ENCODE measurements around the gene MFAP4.

The MFAP4 gene

DNA sequence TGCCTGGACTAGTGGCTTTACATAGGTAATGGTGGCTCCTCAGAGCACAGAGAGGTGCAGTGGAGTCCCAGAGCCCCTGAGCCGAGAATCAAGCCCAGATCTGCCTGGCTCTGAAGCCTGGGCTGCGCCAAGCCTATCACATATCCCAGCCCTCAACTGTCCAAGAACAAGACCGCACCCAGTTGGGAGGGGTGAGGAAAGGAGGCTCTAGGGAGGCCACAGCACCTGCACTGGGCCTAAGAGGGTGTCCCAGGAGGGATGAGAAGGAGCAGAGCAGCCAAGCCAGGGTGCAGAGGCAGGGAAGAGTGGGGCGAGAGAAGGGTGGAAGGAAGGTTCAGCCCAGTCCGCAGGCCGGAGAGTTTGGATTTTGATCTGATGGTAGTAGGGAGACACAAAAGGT lies 23.1 kb upstream of the MFAP4 start:
- DNase-seq (ENCODE audit: low spot score) = no peak

DNA sequence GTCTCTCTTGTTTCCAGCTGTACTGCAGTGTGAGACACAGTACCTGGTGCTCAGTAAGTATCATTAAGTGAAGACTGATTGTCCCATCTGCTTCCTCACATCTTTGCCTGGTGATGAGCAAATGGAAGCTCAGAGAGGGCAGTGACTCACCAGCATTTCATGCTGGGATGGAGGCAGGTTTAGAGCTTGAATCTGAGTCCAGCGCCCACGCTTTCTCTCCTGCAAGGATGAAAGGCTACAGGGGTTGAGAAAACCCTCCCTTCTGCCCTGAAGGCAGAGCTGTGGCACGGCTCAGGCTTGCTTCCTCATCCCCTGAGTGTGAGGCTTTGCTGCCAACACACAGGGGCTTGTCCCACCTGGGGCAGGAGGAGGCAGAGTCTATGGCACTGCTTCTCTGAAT lies 22.5 kb upstream of the MFAP4 start:
- DNase-seq (ENCODE audit: low spot score) = no peak

DNA sequence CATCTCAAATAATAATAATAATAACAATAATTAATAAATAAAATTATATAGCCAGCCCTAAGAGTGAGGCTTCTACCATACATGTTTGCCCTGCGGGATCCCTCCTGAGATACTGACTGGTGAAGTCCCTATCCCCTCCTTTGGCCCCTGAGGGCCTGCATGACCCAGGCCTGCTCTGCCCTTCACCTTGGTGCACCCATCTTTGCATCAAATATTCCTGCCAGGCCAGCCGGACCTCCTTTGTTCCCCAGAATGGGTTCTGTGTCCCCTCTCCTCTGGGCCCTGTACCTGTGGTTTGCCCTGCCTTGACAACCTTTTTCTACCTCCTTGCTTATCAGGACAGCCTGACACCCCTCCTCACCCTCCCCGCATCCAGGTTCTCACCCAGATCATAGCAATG lies 22.1 kb upstream of the MFAP4 start:
- DNase-seq (ENCODE audit: low spot score) = no peak

DNA sequence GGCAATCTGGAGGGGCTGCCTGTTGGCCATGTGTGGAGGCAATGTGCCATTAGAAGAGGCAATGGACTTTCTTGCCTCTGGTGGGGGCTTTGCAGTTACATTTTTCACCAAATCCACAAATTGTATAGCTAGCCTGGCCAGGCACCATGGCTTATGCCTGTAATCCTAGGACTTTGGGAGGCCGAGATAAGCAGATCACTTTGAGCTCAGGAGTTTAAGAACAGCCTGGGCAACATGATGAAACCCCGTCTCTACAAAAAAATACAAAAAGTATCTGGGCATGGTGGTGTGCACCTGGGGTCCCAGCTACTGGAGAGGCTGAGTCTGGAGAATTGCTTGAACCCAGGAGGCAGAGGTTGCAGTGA lies 21.3 kb upstream of the MFAP4 start:
- no peak for DNase-seq (ENCODE audit: low spot score)

DNA sequence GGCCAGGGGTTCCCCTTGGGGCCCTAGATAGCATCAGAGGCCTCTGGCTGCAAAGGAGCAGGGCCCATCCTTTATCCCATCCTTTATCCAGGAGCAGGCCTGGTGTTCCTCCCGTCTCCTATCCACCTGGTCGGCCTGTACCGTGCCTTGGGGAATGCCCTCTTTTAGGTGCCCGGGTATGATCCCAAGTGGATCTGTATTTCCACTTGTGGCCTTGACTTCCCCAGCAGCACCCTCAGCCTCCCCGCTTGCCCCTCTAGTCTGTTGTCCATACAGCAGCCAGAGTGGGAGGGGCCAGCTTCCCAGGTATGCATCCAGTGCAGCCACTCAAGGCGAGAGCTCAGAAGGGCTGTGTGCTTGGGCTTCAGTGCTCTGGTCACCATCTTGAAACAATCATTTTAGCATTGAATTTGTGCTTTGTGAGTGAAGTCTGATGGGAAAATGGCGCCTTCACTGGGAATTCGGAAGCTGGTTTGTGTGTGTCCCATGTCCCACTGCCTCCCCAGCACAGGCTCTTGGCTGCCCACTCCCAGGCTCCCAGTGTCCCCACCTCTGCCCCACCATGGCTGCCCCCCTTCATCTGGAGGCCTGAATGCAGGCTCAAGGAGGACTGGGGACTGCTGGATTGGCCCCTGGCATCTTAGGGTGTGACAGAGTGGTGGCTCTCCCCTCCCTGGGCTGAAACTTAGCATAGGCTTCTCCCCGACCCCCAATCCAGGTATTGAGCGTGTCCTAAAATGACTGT lies 20.8 kb upstream of the MFAP4 start:
- no peak for DNase-seq (ENCODE audit: low spot score)

DNA sequence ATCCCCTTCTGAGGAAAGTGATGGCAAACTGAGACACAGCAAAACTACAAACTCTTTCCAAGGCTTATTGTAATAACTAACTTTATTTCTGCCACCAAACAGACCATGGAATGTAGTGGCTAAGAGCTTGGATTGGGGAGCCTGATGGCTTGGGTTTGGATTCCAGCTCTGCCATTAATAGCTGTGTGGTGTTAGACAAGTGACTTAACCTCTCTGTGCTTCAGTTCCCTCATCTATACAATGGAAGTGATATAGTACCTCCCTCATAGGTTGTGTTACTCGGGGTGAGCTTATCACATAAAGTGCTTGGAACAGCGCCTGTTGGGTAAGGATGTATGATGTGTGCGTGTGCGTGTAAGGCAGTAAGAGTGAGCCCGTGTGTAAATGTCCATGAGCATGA lies 18.1 kb upstream of the MFAP4 start:
- DNase-seq (ENCODE audit: low spot score) = no peak

DNA sequence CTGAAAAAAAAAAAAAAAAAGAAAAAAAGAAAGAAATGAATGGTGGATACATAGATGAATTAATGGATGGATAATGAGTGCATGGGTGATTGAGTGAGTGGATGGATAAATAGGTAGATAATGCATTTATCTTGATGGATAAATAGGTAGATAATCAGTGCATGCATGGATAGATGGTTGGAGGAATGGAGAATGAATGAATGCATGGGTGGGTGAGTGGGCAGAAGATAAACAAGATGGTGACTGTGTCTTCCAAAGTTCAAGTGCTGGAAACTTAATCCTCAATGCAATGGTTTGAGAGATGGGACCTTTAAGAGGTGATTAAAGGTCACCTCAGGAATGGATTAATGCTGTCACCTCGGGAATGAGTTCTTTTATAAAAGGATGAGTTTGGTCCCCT lies 17.3 kb upstream of the MFAP4 start:
- no peak for DNase-seq (ENCODE audit: low spot score)

DNA sequence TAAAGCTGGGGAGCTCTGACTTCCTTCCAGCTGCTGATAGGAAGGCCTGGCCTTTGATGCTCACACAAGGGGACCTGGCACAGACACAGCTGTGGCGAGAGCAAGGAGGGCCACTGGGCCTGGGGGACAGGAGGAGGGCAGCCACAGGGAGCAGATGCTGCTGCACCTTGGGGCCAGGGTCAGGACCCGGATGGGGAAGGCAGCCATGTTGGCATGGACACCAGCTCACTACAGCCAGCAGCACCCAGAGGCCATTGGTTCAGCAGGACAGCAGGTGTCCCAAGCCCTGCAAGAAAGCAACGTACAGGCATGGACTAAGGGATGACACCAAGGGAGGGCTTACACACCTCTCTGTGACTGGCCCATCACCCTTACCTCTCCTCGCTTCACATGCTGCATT lies 16.0 kb upstream of the MFAP4 start:
- DNase-seq (ENCODE audit: low spot score) = no peak

DNA sequence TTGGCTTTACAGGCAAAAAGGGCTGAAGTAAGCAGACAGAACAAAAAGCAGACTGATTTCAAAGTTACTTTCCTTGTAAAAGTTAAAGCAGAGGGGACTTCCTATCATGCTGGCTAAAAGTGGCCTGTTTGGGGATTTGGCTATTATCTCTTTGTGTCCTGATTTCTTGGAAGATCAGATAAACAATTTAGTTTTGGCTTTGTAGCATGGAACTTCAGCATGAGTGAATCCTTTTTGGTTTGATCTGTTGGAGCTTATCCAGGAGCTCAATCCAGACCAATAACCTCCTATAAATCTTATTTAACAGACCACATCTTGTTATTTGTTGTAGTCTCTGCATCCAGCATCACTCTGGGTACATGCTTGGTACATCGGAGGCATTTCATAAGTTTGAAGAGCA lies 15.2 kb upstream of the MFAP4 start:
- DNase-seq (ENCODE audit: low spot score) = no peak

DNA sequence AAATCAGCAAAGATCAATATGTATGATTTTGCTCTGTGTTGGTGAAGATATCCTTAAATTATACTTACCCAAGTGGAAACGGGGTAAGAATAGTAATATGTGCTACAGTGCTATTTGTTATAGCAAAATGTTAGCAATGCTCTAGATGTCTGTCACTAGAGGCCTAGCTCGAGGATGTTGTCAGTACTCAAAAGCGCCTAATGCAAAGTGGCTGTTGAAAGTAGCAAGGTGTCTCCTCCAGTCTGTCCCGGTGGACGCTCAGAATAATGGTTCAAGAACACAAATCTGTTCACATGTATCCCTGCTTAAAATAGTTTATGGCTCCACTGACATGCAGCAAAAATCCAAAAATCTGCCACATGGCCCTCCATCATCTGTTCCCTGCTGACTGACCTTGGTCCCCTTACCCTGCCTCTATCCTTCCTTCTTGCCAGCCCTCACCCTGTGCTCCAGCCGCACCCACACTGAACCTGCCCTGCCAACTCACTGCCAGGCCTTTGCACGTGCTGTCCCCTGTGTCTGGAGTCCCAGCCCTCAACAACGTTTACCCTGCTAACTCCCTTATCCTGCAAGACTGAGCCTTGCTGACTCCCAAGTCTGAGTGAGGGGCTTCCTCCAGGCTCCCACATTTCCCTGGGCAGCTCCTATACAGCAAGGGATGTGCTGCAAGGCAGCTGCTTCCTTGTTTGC lies 14.5 kb upstream of the MFAP4 start:
- no peak for DNase-seq (ENCODE audit: low spot score)

DNA sequence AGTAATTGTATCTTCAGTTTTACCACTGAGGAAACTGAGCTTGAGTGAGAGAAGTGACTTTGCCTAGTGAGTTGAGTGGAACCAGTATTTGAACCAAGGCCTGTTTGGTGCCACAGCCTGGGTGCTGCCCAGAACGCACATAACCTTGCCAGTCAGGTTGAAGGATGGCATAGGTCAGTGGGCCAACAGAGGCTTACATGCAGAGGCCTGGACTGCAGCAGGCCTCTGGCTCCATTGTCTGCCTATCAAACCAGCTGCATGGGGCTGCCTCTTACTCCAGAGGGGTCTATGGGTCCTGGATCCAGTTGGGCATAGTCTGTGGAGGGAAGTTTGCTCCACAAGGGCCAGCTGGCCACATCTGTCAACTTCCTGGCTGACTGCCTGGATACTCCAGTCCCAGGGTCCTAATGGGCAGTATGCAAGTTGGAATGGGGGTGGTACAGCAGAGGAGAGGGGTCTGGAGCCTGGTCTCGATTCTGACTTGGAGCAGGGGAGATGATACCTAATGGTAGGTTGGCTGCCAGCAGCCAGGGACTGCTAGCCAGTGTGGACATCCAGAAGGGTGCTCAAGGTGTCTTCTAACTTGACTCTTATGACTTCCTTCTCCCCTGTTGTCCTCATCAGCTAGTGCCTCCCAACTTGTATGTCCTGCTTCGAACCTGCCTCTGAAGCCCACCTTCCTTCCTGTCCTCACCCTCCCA lies 12.9 kb upstream of the MFAP4 start:
- DNase-seq (ENCODE audit: low spot score) = no peak

DNA sequence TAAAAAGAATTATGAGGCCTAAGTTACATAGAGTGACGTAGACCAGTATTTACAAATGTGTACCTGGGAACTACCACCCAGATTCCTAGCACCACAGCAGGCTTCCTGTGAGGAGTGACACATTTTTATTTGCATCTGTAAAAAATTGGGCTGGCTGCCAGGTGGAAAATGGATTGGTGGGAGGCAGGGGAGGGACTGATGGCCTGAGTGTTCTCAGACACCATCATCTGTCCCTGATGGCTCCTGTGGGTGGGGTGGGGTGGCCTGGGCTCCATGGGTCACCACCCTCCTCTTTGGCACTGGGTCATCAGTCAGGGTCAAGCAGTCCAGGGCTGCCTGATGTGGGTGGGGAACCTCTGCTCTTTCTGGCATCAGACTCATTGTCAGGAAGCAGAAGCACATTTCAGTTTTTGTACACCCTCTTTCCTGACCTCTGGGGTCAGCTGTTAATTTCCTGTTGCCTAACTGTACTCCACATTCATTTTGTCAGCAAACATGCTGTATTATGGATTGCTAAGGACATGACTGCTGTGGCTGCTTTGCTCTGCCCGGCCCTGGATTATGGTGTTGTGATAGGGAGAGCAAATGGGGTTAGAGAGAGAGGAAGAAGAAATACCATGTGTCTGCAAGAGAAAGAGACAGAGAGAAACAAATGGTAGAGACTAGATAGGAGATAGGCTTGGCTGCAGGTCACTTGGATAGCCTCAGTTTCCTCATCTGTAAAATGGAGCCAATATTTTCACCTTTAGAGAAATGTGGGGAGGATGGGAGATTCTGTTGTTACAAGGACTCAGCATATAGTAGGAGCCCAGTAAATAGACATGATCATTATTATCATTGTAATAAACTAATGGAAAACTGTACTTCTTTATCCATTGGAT lies 11.6 kb upstream of the MFAP4 start:
- no peak for DNase-seq (ENCODE audit: low spot score)

DNA sequence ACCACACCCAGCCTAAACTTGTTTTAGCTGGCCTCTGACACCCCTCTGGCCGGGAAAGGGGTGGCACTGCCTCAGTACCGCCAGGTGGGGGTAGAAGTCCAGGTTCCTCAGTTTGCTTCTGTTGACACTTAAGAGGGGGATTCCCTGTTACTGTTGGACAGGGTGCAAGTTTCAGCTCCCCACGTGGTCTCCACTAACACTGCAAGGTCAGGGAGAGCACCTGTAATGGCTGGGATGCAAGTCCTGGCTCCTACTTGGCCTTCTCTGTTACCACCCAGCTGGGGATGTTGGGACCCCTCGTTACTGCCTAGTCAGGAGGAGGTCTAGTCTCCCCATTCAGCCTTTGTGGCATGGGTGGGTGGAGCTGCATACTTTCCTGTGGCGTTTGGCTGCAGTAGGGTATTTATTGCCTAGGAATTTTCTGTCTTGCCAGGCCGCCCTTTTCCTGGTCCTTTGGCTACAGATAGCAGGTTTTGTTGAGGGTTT lies 10.6 kb upstream of the MFAP4 start:
- no peak for DNase-seq (ENCODE audit: low spot score)

DNA sequence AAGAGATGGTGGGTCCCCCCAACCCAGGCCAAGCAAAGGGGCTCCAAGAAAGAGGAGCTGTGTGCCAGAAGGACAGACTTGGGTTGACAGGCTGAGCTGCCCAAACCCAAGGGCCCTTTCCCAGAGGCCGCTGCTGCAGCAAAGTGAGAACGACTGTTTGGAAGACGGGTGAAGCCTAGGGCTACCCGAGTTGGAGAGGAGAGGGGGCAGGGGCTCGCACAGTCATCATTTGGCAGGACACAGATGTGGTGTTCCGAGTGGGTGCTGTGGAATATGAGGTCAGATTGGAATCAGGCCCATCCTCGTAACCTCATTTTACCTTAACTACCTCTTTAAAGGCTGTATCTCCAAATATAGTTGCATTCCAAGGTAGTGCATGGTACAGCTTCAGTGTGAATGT lies 5.3 kb upstream of the MFAP4 start:
- DNase-seq (ENCODE audit: low spot score) = no peak

DNA sequence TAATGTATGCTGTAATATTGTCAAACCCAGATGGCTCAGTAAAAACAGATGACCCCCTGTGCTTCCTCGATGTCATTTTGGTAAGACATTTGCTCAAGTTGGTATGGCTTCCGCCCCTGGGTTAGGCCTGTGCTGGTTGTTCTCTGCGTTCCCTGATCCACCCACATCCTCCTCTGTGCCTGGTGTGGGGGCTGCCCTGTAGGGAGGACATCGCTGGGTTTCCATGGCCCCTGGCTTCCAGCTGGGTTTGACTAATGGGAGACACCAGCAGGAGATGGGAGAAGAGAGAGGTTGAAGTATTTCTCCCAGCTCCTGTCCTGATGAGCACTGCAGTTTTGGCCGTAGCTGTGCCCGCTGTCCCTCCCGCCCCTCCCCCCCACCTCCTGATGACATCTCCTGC lies 4.4 kb upstream of the MFAP4 start:
- DNase-seq (ENCODE audit: low spot score) = no peak

DNA sequence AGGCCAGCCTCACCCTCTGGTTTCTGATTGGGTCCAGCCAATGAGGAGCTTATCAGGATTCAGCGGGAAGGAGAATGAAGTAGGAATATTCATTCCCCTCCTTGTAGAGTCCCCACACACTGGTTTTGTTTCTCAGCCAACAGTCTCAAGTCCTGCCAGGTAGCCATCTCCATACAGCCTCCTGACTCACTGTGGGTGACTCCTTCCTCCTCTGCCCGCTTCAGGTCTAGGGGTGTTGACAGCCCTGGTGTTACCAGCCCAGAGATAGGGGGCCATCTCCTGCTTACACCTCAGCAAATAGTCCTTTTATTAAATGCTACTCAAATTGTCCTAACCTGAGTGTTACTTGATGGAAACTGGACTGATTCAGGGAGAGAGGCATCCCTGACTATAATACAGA lies 4.0 kb upstream of the MFAP4 start:
- DNase-seq (ENCODE audit: low spot score) = no peak

DNA sequence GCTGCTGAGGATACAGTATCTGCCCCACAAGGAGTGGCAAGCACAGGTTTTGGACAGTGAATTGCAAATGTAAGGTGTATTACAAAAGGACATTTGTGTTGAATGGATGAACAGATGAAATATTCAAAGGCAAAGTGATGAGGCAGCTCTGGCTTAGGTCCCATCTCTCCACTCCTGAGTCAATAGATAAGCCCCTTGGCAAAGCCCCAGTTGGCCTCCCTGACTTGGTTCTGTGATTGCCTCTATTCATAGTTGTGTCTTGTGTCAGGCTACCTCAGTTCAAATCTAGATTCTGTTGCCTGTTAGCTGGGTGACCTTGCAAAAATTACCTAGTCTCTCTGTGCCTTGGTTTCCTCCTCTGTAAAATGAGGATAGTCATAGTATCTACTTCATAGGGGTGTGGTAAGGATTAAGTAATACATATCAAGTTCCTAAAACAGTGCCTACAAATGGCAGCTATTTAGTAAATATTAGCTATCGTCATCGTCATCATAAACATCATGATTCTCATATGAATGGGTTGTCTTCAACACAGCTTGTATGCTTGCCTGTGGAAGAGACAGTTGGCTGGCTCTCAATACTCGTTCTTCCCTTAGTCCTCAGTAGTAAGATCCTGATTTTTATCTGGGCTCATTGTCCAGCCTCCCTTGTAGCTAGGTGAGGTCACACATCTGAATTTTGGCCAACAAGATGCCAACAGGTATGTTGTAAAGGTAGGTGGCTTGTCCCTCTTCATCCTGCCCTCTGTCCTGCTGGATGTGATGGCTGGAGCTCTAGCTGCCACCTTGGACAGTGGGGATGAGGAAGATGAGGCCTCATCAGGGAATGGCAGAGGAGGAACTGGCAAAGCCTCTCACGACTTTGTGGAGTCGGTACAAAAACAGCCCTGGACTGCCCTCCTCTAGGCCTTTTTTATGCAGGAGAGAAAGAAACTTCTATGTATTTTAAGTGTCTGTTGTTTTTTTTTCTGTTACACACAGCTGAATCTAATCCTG lies 2.1 kb upstream of the MFAP4 start:
- DNase-seq (ENCODE audit: low spot score) = peak; percentile 27

DNA sequence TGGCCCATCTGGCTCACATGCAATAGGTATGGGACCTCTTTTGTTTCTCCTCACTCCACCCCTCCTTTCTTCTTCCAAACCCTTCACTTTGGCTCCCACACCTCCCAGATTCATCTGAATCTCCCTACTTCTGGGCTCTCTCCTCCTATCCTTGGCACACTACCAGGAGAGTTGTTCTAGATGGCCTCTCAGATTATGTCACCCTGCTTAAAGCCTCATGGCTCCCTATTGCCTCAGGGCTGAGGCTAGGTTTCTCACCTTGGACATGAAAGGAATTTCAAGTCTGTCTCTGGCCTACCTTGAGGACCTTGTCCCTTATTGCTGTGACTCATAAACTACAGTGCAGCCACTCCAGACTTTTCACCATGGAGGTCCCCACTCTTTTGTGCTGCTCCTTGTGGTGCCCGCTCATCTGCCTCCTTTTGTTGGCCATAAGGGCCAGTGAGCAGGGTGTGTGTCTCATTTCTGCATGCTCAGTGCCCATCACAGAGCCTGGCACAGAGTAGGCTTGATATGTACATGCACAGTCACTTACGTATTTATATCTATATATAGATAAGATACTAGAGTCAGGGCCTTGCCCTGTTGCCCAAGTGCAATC lies 1.0 kb upstream of the MFAP4 start:
- no peak for DNase-seq (ENCODE audit: low spot score)

DNA sequence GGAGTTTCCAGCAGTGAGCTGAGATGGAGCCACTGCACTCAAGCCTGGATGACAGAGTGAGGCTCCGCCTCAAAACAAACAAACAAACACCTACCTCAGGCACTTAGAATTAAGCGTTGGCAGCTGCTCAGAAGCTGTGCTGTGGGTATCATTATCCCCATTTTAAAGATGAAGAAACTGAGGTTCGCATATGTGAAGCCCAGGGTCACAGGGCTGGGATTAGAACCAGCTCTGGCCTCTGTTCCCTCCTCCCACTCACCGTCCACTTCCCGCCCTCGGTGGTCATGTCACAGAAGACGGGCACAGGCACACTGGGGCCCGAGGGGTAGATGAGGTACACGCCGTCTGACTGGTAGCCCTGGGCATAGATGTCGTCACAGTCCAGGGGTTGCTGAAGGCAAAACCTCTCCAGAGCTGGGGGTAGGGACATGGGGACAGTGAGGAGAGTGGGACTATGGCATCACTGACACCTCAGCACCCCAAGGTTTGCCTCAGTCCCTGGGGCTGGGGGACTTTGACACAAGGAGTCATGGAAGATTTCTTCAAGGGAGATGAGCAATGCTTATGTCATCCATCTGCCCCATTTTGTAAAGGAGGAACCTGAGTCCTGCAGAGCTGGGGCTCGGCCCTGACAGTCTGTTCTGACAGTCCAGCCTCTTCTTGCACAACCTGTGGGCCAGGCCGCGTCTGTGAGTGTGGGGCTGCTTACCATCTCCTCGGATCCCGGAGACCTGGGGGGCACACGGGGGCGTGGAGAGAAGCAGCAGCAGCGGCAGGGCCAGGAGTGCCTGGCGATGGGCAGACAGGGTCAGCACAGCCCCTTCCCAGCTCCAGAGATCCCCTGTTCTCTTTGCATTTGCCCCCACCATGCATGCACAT lies 700 bp downstream of the MFAP4 start:
- DNase-seq (ENCODE audit: low spot score) = no peak

Data from hematopoietic multipotent progenitor cell treated with erythropoietin and hydrocortisone succinate and interleukin-3 and kit ligand, for 17 days (in vitro differentiated cells).